SK-N-SH (cell line): ENCODE data around the gene RELT. TPM values are rescaled to one million over a fixed set of nuclear protein-coding genes. Genes with fewer than 3 reads are reported as not detected.

Experiments
- CTCF ChIA-PET: fragments of 300-600, 350-600 bp; formaldehyde crosslinking; extraction: SDS; loops from one replicate; lab custom pipeline; 2021; lab: Yijun Ruan, JAX
- POLR2A ChIA-PET: fragments of 350-600 bp; sonication (Branson Sonifier 250); formaldehyde crosslinking; extraction: SDS; loops from one replicate; lab custom pipeline; 2020; ENCODE audit warnings: antibody characterized with exemption, inconsistent platforms; lab: Yijun Ruan, JAX
- DNase-seq: peaks from one replicate; pipeline ENCODE4 v3.0.0; 2012
- H2AFZ ChIP-seq: fragments of 200-600 bp; sonication (generic); 2 replicates; pipeline ENCODE4 v1.8.1; 2016; ENCODE audit warnings: antibody characterized with exemption, mild to moderate bottlenecking, low read depth
- H3F3A ChIP-seq: fragments of 200-600 bp; sonication (generic); replicated peaks from 2 replicates; pipeline ENCODE3; 2016; ENCODE audit warnings: antibody characterized with exemption, mild to moderate bottlenecking; ENCODE audit not compliant: insufficient read depth
- H3K27ac ChIP-seq, 2 experiments: fragments of 200-500 bp in 1 of 2; fragments of 200-600 bp in 1 of 2; sonication (Bioruptor generic) in 1 of 2; sonication (generic), shearing (Covaris generic) in 1 of 2; 2 replicates each; pipeline versions ENCODE4 v1.5.1 to v1.6.1; 2014 to 2016; ENCODE audit warnings: low read depth in 2 of 2, inconsistent platforms in 1 of 2, low read length in 1 of 2, mild to moderate bottlenecking in 1 of 2, mixed read lengths in 1 of 2
- H3K27me3 ChIP-seq: fragments of 200-600 bp; sonication (generic), shearing (Covaris generic); 2 replicates; pipeline ENCODE4 v1.6.1; 2016; ENCODE audit warnings: mixed run types; ENCODE audit not compliant: insufficient read depth
- H3K36me3 ChIP-seq, 2 experiments: fragments of 200-500 bp in 1 of 2; fragments of 200-600 bp in 1 of 2; sonication (Bioruptor generic) in 1 of 2; sonication (generic) in 1 of 2; replicated peaks in 1 of 2; 2 replicates each; pipeline versions ENCODE3 to v1.5.1; 2014 to 2016; ENCODE audit warnings: low read length in 1 of 2, mild to moderate bottlenecking in 1 of 2; ENCODE audit not compliant: insufficient read depth in 2 of 2, control insufficient read depth in 1 of 2
- H3K4me1 ChIP-seq, 2 experiments: fragments of 200-500 bp in 1 of 2; fragments of 200-600 bp in 1 of 2; sonication (Bioruptor generic) in 1 of 2; sonication (generic), shearing (Covaris generic) in 1 of 2; 2 replicates each; pipeline versions ENCODE4 v1.5.1 to v1.6.1; 2014 to 2016; ENCODE audit warnings: low read depth in 1 of 2, low read length in 1 of 2, mixed run types in 1 of 2; ENCODE audit not compliant: insufficient read depth in 2 of 2, control insufficient read depth in 1 of 2
- H3K4me2 ChIP-seq: fragments of 200-600 bp; sonication (generic), shearing (Covaris generic); 2 replicates; pipeline ENCODE4 v1.6.1; 2017; ENCODE audit warnings: mixed run types
- H3K4me3 ChIP-seq, 2 experiments: fragments of 200-500 bp in 1 of 2; fragments of 200-600 bp in 1 of 2; sonication (Bioruptor generic) in 1 of 2; sonication (generic), shearing (Covaris generic) in 1 of 2; 2 replicates each; pipeline versions ENCODE4 v1.5.1 to v1.8.1; 2014 to 2016; ENCODE audit warnings: low read depth in 2 of 2, inconsistent platforms in 1 of 2, low read length in 1 of 2, mild to moderate bottlenecking in 1 of 2, mixed read lengths in 1 of 2, moderate library complexity in 1 of 2
- H3K79me2 ChIP-seq: fragments of 200-600 bp; sonication (generic); 2 replicates; pipeline ENCODE4 v1.8.1; 2017; ENCODE audit warnings: mild to moderate bottlenecking; ENCODE audit not compliant: insufficient read depth
- H3K9ac ChIP-seq: fragments of 200-600 bp; sonication (generic); 2 replicates; pipeline ENCODE4 v1.6.1; 2017; ENCODE audit warnings: mixed run types
- H3K9me2 ChIP-seq: fragments of 200-600 bp; sonication (generic); 2 replicates; pipeline ENCODE4 v1.6.1; 2017; ENCODE audit warnings: mixed run types
- H3K9me3 ChIP-seq: fragments of 200-600 bp; sonication (generic); 2 replicates; pipeline ENCODE4 v1.6.1; 2017; ENCODE audit warnings: mixed run types, mild to moderate bottlenecking, moderate library complexity
- H4K20me1 ChIP-seq: fragments of 200-600 bp; sonication (generic); 2 replicates; pipeline ENCODE4 v1.6.1; 2017; ENCODE audit warnings: mild to moderate bottlenecking, mixed run types; ENCODE audit not compliant: insufficient read depth
- CHD2 ChIP-seq: fragments of 150-350 bp; IDR thresholded peaks from 2 replicates; pipeline ENCODE4 v1.6.1; 2018; ENCODE audit warnings: low read length; ENCODE audit not compliant: partially characterized antibody
- EP300 ChIP-seq, 2 experiments: IDR thresholded peaks; 2 replicates each; pipeline versions ENCODE4 v1.4.0 to v1.6.1; 2012; ENCODE audit warnings: borderline replicate concordance in 1 of 2, low read depth in 1 of 2, low read length in 1 of 2
- EZH2phosphoT487 ChIP-seq: fragments of 200-600 bp; sonication (generic); IDR thresholded peaks from 2 replicates; pipeline ENCODE4 v1.6.1; 2017; ENCODE audit warnings: low read depth, mixed run types, mild to moderate bottlenecking, antibody characterized with exemption, moderate library complexity, borderline replicate concordance
- FOXJ3 ChIP-seq: sonication (generic); formaldehyde crosslinking; IDR thresholded peaks from 2 replicates; pipeline ENCODE4 v1.5.1; 2020; ENCODE audit warnings: mild to moderate bottlenecking, missing genetic modification reagents
- FOXM1 ChIP-seq: IDR thresholded peaks from 2 replicates; pipeline ENCODE4 v1.4.0; 2012; ENCODE audit warnings: low read depth, mild to moderate bottlenecking
- GABPA ChIP-seq: IDR thresholded peaks from 2 replicates; pipeline ENCODE4 v1.4.0; 2012; ENCODE audit warnings: low read depth, mild to moderate bottlenecking
- GATA2 ChIP-seq: sonication (generic); formaldehyde crosslinking; IDR thresholded peaks from 2 replicates; pipeline ENCODE4 v1.5.0; 2020; ENCODE audit warnings: mild to moderate bottlenecking, missing genetic modification reagents
- IRF3 ChIP-seq: fragments of 150-350 bp; IDR thresholded peaks from 2 replicates; pipeline ENCODE4 v1.6.1; 2016; ENCODE audit warnings: mild to moderate bottlenecking, low read depth, low read length
- NFIC ChIP-seq: IDR thresholded peaks from 2 replicates; pipeline ENCODE4 v1.4.0; 2012; ENCODE audit warnings: borderline replicate concordance
- NRF1 ChIP-seq: IDR thresholded peaks from 2 replicates; pipeline ENCODE4 v1.6.1; 2012; ENCODE audit warnings: low read depth, mild to moderate bottlenecking, low read length
- POLR2AphosphoS5 ChIP-seq: IDR thresholded peaks from 2 replicates; pipeline ENCODE4 v1.6.1; 2012; ENCODE audit warnings: low read depth, low read length
- RAD21 ChIP-seq: IDR thresholded peaks from 2 replicates; pipeline ENCODE4 v1.6.1; 2012; ENCODE audit warnings: mild to moderate bottlenecking, low read length
- RFX5 ChIP-seq: IDR thresholded peaks from 2 replicates; pipeline ENCODE4 v1.6.1; 2012; ENCODE audit warnings: mild to moderate bottlenecking, improper control_type of control experiment, low read length
- SIN3A ChIP-seq: IDR thresholded peaks from 2 replicates; pipeline ENCODE4 v1.6.1; 2012; ENCODE audit warnings: low read depth, mild to moderate bottlenecking, low read length, moderate library complexity, borderline replicate concordance
- TAF1 ChIP-seq: IDR thresholded peaks from 2 replicates; pipeline ENCODE4 v1.6.1; 2012; ENCODE audit warnings: low read depth, mild to moderate bottlenecking, low read length, moderate library complexity, borderline replicate concordance
- TCF12 ChIP-seq: IDR thresholded peaks from 2 replicates; pipeline ENCODE4 v1.4.0; 2012
- TEAD4 ChIP-seq: IDR thresholded peaks from 2 replicates; pipeline ENCODE4 v1.4.0; 2012; ENCODE audit warnings: mild to moderate bottlenecking, borderline replicate concordance; ENCODE audit not compliant: insufficient read depth
- USF1 ChIP-seq: IDR thresholded peaks from 2 replicates; pipeline ENCODE4 v1.4.0; 2012; ENCODE audit warnings: low read depth, borderline replicate concordance
- YY1 ChIP-seq: IDR thresholded peaks from 2 replicates; pipeline ENCODE4 v1.4.0; 2012; ENCODE audit warnings: low read depth, mild to moderate bottlenecking
- ZBTB33 ChIP-seq: IDR thresholded peaks from 2 replicates; pipeline ENCODE4 v1.4.0; 2012; ENCODE audit warnings: low read depth, borderline replicate concordance
- WGBS: methylation state at CpG from one replicate; pipeline ENCODE4 v1.1.6; 2017; ENCODE audit warnings: low lambda C conversion rate; 5-methylcytosine and 5-hydroxymethylcytosine counted together
- polyA plus RNA-seq, 3 experiments: library from polyadenylated mRNA; depleted of rRNA; stranded (reverse); fragments of >200 nt; gene quantifications; 2 replicates each; pipeline ENCODE4 v1.2.3, GENCODE V29; 2012

Gene RELT
- polyA plus RNA-seq, 1 of the 3 experiments (the other 2 are of a cell fraction): 4.3 TPM

- peak overlapping the region; percentile 97 to 98 for H3K27ac ChIP-seq
- peaks cover 92% of the 10 kb centered on the region for H3K79me2 ChIP-seq
- no peaks in the 10 kb centered on the region for H3K9me2 ChIP-seq
- no peaks in the 10 kb centered on the region for H3K27me3 ChIP-seq
- ChIA-PET POLR2A (no interaction called here), CTCF (interaction anchor here (1.1 to 10.6 kb wide), 11 partner anchors 9 to 327 kb away, joined by 3 to 395 read pairs (median 29); partner anchors contain the start of gene ARHGEF17)
- peaks cover 2 to 12% of the 10 kb centered on the region in 2 experiments for H3K36me3 ChIP-seq
- WGBS: 64% methylated on average over 4 of the region's 4 CpGs
- TF ChIP-seq RFX5: no peak
- no peak for TF ChIP-seq NFIC
- no peak for TF ChIP-seq TCF12
- no peak for TF ChIP-seq ZBTB33
- no peak for TF ChIP-seq EZH2phosphoT487
- no peak for TF ChIP-seq POLR2AphosphoS5
- no peak for TF ChIP-seq FOXM1
- no peak for TF ChIP-seq CHD2
- no peak for TF ChIP-seq USF1
- no peak for TF ChIP-seq NRF1
- no peak overlapping the region for H2AFZ ChIP-seq
- H3K4me3 ChIP-seq: no peak overlapping the region; a peak in 1 of 4 replicates
- peaks cover 35% of the 10 kb centered on the region for H4K20me1 ChIP-seq
- H3K4me1 ChIP-seq: peaks cover 54 to 57% of the 10 kb centered on the region in 2 experiments
- peak overlapping the region; percentile 65; the same call in 1 of the 2 replicates for H3K9ac ChIP-seq
- H3K9me3 ChIP-seq: no peaks in the 10 kb centered on the region
- DNase-seq: no peak
- peak overlapping the region; percentile 80 for H3K4me2 ChIP-seq
- peaks cover 46% of the 10 kb centered on the region for H3F3A ChIP-seq
These were observed 42.4 kb upstream of the RELT start for GRCh38 chr11:73333640-73334383.

GRCh38 chr11:73334384-73335203 is 41.6 kb upstream of the RELT start:
- Histone ChIP-seq H3K4me2 (peak overlapping the region; percentile 80), H3K27me3 (no peaks in the 10 kb centered on the region), H4K20me1 (peaks cover 40% of the 10 kb centered on the region), H2AFZ (no peak overlapping the region), H3K9me3 (no peaks in the 10 kb centered on the region), H3K4me1 (peaks cover 54% of the 10 kb centered on the region in 2 experiments), H3K9me2 (no peaks in the 10 kb centered on the region), H3K36me3 (peaks cover 2 to 12% of the 10 kb centered on the region in 2 experiments), H3K4me3 (peak overlapping the region; percentile 1 to 7; a peak in 2 of 4 replicates), H3K79me2 (peaks cover 97% of the 10 kb centered on the region), H3K9ac (peak overlapping the region; percentile 65; the same call in 1 of the 2 replicates), H3F3A (peaks cover 44% of the 10 kb centered on the region), H3K27ac (peak overlapping the region; percentile 97 to 98)
- POLR2A ChIA-PET: interaction anchor here (0.7 to 1.5 kb wide), 3 partner anchors 20 to 59 kb away, joined by 3 to 19 read pairs (median 3); partner anchors contain the start of gene ARHGEF17
- 6% methylated on average over 5 of the region's 6 CpGs for WGBS
- CTCF ChIA-PET: interaction anchor here (0.7 to 10.6 kb wide), 39 partner anchors 10 to 568 kb away, joined by 3 to 395 read pairs (median 6); partner anchors contain the start of genes ARHGEF17 and RELT
- DNase-seq: peak; percentile 83
- no peak; the same call in 1 of the 2 replicates for TF ChIP-seq FOXM1
- peak in 1 of 2 experiments; percentile 17; a peak in 2 of 4 replicates for TF ChIP-seq EP300 (IDR thresholded peaks at IDR 0.05; ENCODE audit: borderline replicate concordance in 1 of 2, low read depth in 1 of 2, low read length in 1 of 2)
- TF ChIP-seq YY1: no peak
- TF ChIP-seq GATA2 (CRISPR knock-in tag): no peak; the same call in 1 of the 2 replicates
- TF ChIP-seq CHD2: peak; percentile 83
- TF ChIP-seq SIN3A: no peak
- no peak for TF ChIP-seq IRF3
- no peak for TF ChIP-seq FOXJ3 (CRISPR knock-in tag)
- TF ChIP-seq TEAD4: no peak
- TF ChIP-seq TAF1: no peak
- TF ChIP-seq NFIC: peak; percentile 96
- no peak for TF ChIP-seq GABPA
- peak; percentile 45; the same call in 1 of the 2 replicates for TF ChIP-seq RAD21
- TF ChIP-seq RFX5: no peak; the same call in 1 of the 2 replicates
- TF ChIP-seq POLR2AphosphoS5: peak; percentile 52; the same call in 1 of the 2 replicates
- no peak for TF ChIP-seq EZH2phosphoT487
